IMR-90 (cell line): ENCODE measurements around the gene FAT1. TPM values are rescaled to one million over a fixed set of nuclear protein-coding genes. Genes with fewer than 3 reads are reported as not detected.

ENCODE experiments used
- ATAC-seq: fragments of 200-7000 bp; cut with Tn5 transposase; 2 replicates; pipeline ENCODE4 v1.9.1; 2020; ENCODE audit warnings: low read depth, mild to moderate bottlenecking, moderate library complexity
- BruUV-seq: library from RNA; stranded (reverse); fragments of 400-500 nt; replicated peaks from 2 replicates; lab custom pipeline; 2021; lab: Mats Ljungman, UMichigan
- CTCF ChIA-PET: fragments of 300-600 bp; formaldehyde crosslinking; extraction: SDS; loops from one replicate; lab custom pipeline; 2021; ENCODE audit warnings: antibody characterized with exemption; lab: Yijun Ruan, JAX
- POLR2A ChIA-PET: fragments of 300-600 bp; sonication (Branson Sonifier 250); formaldehyde crosslinking; loops from one replicate; lab custom pipeline; 2022; ENCODE audit warnings: antibody characterized with exemption; ENCODE audit not compliant: unreplicated experiment; lab: Charles Lee
- DNase-seq: peaks from one replicate; pipeline ENCODE4 v3.0.0; 2013
- H2AFZ ChIP-seq: replicated peaks from 2 replicates; pipeline ENCODE3; 2013; ENCODE audit warnings: low read length, mild to moderate bottlenecking; ENCODE audit not compliant: poor library complexity
- H2AK5ac ChIP-seq: 2 replicates; pipeline ENCODE4 v1.6.1; 2013; ENCODE audit warnings: low read depth, low read length, inconsistent platforms
- H2AK9ac ChIP-seq: replicated peaks from 2 replicates; pipeline ENCODE3; 2013; ENCODE audit warnings: mild to moderate bottlenecking, low read depth, low read length, moderate library complexity; ENCODE audit not compliant: poor library complexity
- H2BK120ac ChIP-seq: 2 replicates; pipeline ENCODE4 v1.6.1; 2013; ENCODE audit warnings: low read depth, low read length, inconsistent platforms
- H2BK15ac ChIP-seq: 3 replicates; pipeline ENCODE4 v1.6.1; 2013; ENCODE audit warnings: low read depth, low read length, inconsistent platforms
- H2BK20ac ChIP-seq: 2 replicates; pipeline ENCODE4 v1.6.1; 2013; ENCODE audit warnings: low read depth, mild to moderate bottlenecking, inconsistent platforms, low read length, moderate library complexity
- H2BK5ac ChIP-seq: 2 replicates; pipeline ENCODE4 v1.6.1; 2013; ENCODE audit warnings: mild to moderate bottlenecking, low read depth, low read length, inconsistent platforms; ENCODE audit not compliant: poor library complexity, severe bottlenecking
- H3K14ac ChIP-seq: replicated peaks from 2 replicates; pipeline ENCODE4 v1.6.1; 2013; ENCODE audit warnings: low read depth, low read length, inconsistent platforms
- H3K18ac ChIP-seq: 2 replicates; pipeline ENCODE4 v1.6.1; 2013; ENCODE audit warnings: low read depth, low read length, control low read depth
- H3K23ac ChIP-seq: 2 replicates; pipeline ENCODE4 v1.6.1; 2013; ENCODE audit warnings: low read depth, low read length, inconsistent platforms
- H3K27ac ChIP-seq: 2 replicates; pipeline ENCODE4 v1.5.1; 2013; ENCODE audit warnings: mild to moderate bottlenecking, control low read depth, low read length; ENCODE audit not compliant: insufficient read depth
- H3K27me3 ChIP-seq: 2 replicates; pipeline ENCODE4 v1.6.1; 2013; ENCODE audit warnings: low read length; ENCODE audit not compliant: control insufficient read depth, insufficient read depth
- H3K36me3 ChIP-seq: 2 replicates; pipeline ENCODE4 v1.6.1; 2013; ENCODE audit warnings: low read length, mixed read lengths; ENCODE audit not compliant: control insufficient read depth, insufficient read depth
- H3K4ac ChIP-seq: 2 replicates; pipeline ENCODE4 v1.6.1; 2013; ENCODE audit warnings: low read depth, low read length, inconsistent platforms
- H3K4me1 ChIP-seq: 2 replicates; pipeline ENCODE4 v1.6.1; 2013; ENCODE audit warnings: low read length, mixed read lengths; ENCODE audit not compliant: control insufficient read depth, insufficient read depth
- H3K4me2 ChIP-seq: 2 replicates; pipeline ENCODE4 v1.6.1; 2013; ENCODE audit warnings: low read depth, mild to moderate bottlenecking, control low read depth, low read length, moderate library complexity
- H3K4me3 ChIP-seq: 2 replicates; pipeline ENCODE4 v1.5.1; 2013; ENCODE audit warnings: low read depth, mild to moderate bottlenecking, control low read depth, low read length, moderate library complexity; ENCODE audit not compliant: insufficient read depth
- H3K56ac ChIP-seq: 2 replicates; pipeline ENCODE4 v1.6.1; 2013; ENCODE audit warnings: low read length, inconsistent platforms; ENCODE audit not compliant: insufficient read depth; ENCODE audit errors: extremely low read depth
- H3K79me1 ChIP-seq, 2 experiments: 2 replicates each; pipeline ENCODE4 v1.6.1; 2013; ENCODE audit warnings: low read length in 2 of 2, inconsistent platforms in 1 of 2, low read depth in 1 of 2
- H3K9ac ChIP-seq: 2 replicates; pipeline ENCODE4 v1.6.1; 2013; ENCODE audit warnings: low read depth, low read length, control low read depth
- H3K9me1 ChIP-seq: 2 replicates; pipeline ENCODE4 v1.6.1; 2013; ENCODE audit warnings: low read length, inconsistent platforms; ENCODE audit not compliant: insufficient read depth
- H3K9me3 ChIP-seq: 2 replicates; pipeline ENCODE4 v1.6.1; 2013; ENCODE audit warnings: low read length; ENCODE audit not compliant: control insufficient read depth, insufficient read depth
- H4K20me1 ChIP-seq: 2 replicates; pipeline ENCODE4 v1.6.1; 2013; ENCODE audit warnings: low read length, inconsistent platforms; ENCODE audit not compliant: insufficient read depth
- H4K5ac ChIP-seq: 2 replicates; pipeline ENCODE4 v1.6.1; 2013; ENCODE audit warnings: mild to moderate bottlenecking, low read depth, low read length, control low read depth
- H4K8ac ChIP-seq, 2 experiments: 2 replicates each; pipeline ENCODE4 v1.6.1; 2013; ENCODE audit warnings: low read depth in 2 of 2, low read length in 2 of 2, control low read depth in 1 of 2, inconsistent platforms in 1 of 2
- H4K91ac ChIP-seq: 2 replicates; pipeline ENCODE4 v1.6.1; 2013; ENCODE audit warnings: low read depth, low read length, inconsistent platforms; ENCODE audit not compliant: insufficient read depth
- CEBPB ChIP-seq: IDR thresholded peaks from 2 replicates; pipeline ENCODE4 v1.6.1; 2012; ENCODE audit warnings: low read depth, low read length, improper control_type of control experiment
- RFX5 ChIP-seq: IDR thresholded peaks from 2 replicates; pipeline ENCODE4 v1.8.0; 2012; ENCODE audit warnings: low read depth, mild to moderate bottlenecking, low read length, moderate library complexity
- WGBS, 2 experiments: methylation state at CpG; one replicate each; pipeline versions ENCODE4 v1.1.5 to v1.1.7; 2013; ENCODE audit warnings: missing lambda C conversion rate in 2 of 2; ENCODE audit not compliant: insufficient read length in 1 of 2; ENCODE audit errors: extremely low coverage in 2 of 2; 5-methylcytosine and 5-hydroxymethylcytosine counted together
- dilution Hi-C: fragments of 300-500 bp; cut with HindIII; formaldehyde crosslinking; loops from one replicate; pipeline ENCODE4 v1.14.3; 2018; ENCODE audit warnings: low sequenced_read_pairs; ENCODE audit not compliant: unreplicated experiment
- in situ Hi-C: fragments of 300-500 bp; cut with MboI; formaldehyde crosslinking; loops from 3 replicates; pipeline ENCODE4 v1.14.3; 2019; ENCODE audit warnings: low sequenced_read_pairs, inconsistent platforms, mixed read lengths
- intact Hi-C: fragments of 100-400 bp; cut with micrococcal nuclease; formaldehyde crosslinking; loops from 2 replicates; pipeline ENCODE4 v1.10.0; 2022
- polyA plus RNA-seq, 3 experiments: library from polyadenylated mRNA; depleted of rRNA; stranded (reverse); fragments of >200 nt; gene quantifications; 2 replicates each; pipeline ENCODE4 v1.2.3, GENCODE V29; 2012; ENCODE audit warnings: low replicate concordance in 1 of 3
- total RNA-seq: library from RNA; depleted of rRNA; stranded (reverse); fragments of >200 nt; gene quantifications from 2 replicates; pipeline ENCODE4 v1.2.3, GENCODE V29; 2012
- TF ChIP-seq, protein P1 (sequence below): conservative IDR thresholded peaks from 2 replicates; pipeline ENCODE4 v1.5.1; 2012; ENCODE audit warnings: mild to moderate bottlenecking, low read depth, low read length, improper control_type of control experiment

FAT1 gene
- total and polyA plus RNA-seq, 2 of the 4 experiments (the other 2 are of a cell fraction), result 156 to 519 TPM

- peak overlapping the region; percentile 46 for H3K27ac ChIP-seq
- H3K9me1 ChIP-seq, result peaks cover 22% of the 10 kb centered on the region
- no peak overlapping the region for H3K56ac ChIP-seq
- H3K14ac ChIP-seq, result peak overlapping the region; percentile 37; the same call in 1 of the 2 replicates
- POLR2A ChIA-PET, result no interaction called here
- peak overlapping the region; percentile 46 for H3K23ac ChIP-seq
- no peak overlapping the region for H3K18ac ChIP-seq
- H2AK5ac ChIP-seq, result peak overlapping the region; percentile 31; the same call in 1 of the 2 replicates
- H4K91ac ChIP-seq, result no peak overlapping the region
- dilution Hi-C loops (no loop called here), intact Hi-C loops (no loop called here), in situ Hi-C loops (no loop called here)
- no peaks in the 10 kb centered on the region for H3K9me3 ChIP-seq
- peaks cover 13% of the 10 kb centered on the region for H3K4me1 ChIP-seq
- H2BK15ac ChIP-seq, result no peak overlapping the region
- H2BK5ac ChIP-seq, result peak overlapping the region; percentile 55
- peaks cover 42% of the 10 kb centered on the region for H3K36me3 ChIP-seq
- TF ChIP-seq RFX5 (no peak), CEBPB (0 out of 2 replicates have a peak, but pooled peaks have one; percentile 10)
- TF ChIP-seq, protein P1, sequence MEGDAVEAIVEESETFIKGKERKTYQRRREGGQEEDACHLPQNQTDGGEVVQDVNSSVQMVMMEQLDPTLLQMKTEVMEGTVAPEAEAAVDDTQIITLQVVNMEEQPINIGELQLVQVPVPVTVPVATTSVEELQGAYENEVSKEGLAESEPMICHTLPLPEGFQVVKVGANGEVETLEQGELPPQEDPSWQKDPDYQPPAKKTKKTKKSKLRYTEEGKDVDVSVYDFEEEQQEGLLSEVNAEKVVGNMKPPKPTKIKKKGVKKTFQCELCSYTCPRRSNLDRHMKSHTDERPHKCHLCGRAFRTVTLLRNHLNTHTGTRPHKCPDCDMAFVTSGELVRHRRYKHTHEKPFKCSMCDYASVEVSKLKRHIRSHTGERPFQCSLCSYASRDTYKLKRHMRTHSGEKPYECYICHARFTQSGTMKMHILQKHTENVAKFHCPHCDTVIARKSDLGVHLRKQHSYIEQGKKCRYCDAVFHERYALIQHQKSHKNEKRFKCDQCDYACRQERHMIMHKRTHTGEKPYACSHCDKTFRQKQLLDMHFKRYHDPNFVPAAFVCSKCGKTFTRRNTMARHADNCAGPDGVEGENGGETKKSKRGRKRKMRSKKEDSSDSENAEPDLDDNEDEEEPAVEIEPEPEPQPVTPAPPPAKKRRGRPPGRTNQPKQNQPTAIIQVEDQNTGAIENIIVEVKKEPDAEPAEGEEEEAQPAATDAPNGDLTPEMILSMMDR, result no peak
- H3K27me3 ChIP-seq, result no peaks in the 10 kb centered on the region
- DNase-seq (peak; percentile 87), ATAC-seq (peak; percentile 66)
- no peak overlapping the region for H3K9ac ChIP-seq
- WGBS, 2 experiments, result 40% methylated on average over 1 of the region's 17 CpGs; no CpG with 5 or more reads in 1 of the 2 experiments
- peak overlapping the region; percentile 27; the same call in 1 of the 2 replicates for H4K5ac ChIP-seq
- H3K4me2 ChIP-seq, result 0 out of 2 replicates have a peak overlapping the region, but pooled peaks have one; percentile 17
- no TSS peak for BruUV-seq
- no peak overlapping the region for H2AK9ac ChIP-seq
- H3K79me1 ChIP-seq, result peaks cover 0 to 55% of the 10 kb centered on the region in 2 experiments; a peak in 3 of 4 replicates
- peak overlapping the region in 1 of 2 experiments; percentile 44; a peak in 1 of 4 replicates for H4K8ac ChIP-seq
- H4K20me1 ChIP-seq, result peaks cover 81% of the 10 kb centered on the region
- CTCF ChIA-PET, result no interaction called here
- H3K4ac ChIP-seq, result peak overlapping the region; percentile 22; the same call in 1 of the 2 replicates
- no peak overlapping the region for H3K4me3 ChIP-seq
- peak overlapping the region; percentile 35 for H2AFZ ChIP-seq
- H2BK120ac ChIP-seq, result no peak overlapping the region
- 0 out of 2 replicates have a peak overlapping the region, but pooled peaks have one; percentile 11 for H2BK20ac ChIP-seq
Observed at GRCh38 chr4:186693159-186693815, 30.4 kb downstream of the FAT1 start.
